ENCODE measurements around the gene PRSS50.

DNA sequence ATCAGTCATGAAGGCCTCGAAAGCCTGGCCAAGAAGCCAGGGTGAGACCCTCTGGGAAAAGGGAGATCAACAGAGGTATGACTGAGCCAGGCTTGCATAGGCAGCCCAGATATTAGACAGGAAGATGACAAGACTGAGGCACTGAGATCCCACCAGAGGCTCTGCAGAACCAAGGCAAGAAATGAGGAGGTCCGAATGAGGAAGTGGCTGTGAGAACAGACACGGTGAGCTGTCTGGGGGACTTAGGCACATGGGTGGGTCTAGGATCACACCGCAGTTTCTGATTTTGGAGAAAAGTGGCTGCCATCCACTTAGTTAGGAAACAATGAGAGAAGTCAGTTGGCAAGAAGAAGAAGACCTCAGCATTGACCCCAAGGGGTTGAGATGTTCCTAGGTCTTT lies 31.5 kb upstream of the PRSS50 start:
- TF ChIP-seq POLR2AphosphoS5 (IDR thresholded peaks at IDR 0.05): no peak
- TF ChIP-seq, protein P1, sequence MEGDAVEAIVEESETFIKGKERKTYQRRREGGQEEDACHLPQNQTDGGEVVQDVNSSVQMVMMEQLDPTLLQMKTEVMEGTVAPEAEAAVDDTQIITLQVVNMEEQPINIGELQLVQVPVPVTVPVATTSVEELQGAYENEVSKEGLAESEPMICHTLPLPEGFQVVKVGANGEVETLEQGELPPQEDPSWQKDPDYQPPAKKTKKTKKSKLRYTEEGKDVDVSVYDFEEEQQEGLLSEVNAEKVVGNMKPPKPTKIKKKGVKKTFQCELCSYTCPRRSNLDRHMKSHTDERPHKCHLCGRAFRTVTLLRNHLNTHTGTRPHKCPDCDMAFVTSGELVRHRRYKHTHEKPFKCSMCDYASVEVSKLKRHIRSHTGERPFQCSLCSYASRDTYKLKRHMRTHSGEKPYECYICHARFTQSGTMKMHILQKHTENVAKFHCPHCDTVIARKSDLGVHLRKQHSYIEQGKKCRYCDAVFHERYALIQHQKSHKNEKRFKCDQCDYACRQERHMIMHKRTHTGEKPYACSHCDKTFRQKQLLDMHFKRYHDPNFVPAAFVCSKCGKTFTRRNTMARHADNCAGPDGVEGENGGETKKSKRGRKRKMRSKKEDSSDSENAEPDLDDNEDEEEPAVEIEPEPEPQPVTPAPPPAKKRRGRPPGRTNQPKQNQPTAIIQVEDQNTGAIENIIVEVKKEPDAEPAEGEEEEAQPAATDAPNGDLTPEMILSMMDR (IDR thresholded peaks at IDR 0.05): no peak
- no peak for TF ChIP-seq POLR2A (IDR thresholded peaks at IDR 0.05)
- TF ChIP-seq EP300 (IDR thresholded peaks at IDR 0.05): no peak
